K562 (cell line): Measurements from ENCODE around the gene TBL1XR1. TPM values are rescaled to one million over a fixed set of nuclear protein-coding genes. Genes with fewer than 3 reads are reported as not detected.

Experiments used
- GTF2E2 ChIP-seq: fragments of 200-800 bp; sonication (Bioruptor generic); IDR thresholded peaks from 2 replicates; pipeline ENCODE4 v1.6.1; 2016; ENCODE audit warnings: missing genetic modification characterization, missing compliant biosample characterization
- MGA ChIP-seq: fragments of 450-650 bp; IDR thresholded peaks from 2 replicates; pipeline ENCODE4 v1.6.1; 2016; ENCODE audit warnings: mild to moderate bottlenecking, moderate library complexity
- USF2 ChIP-seq: sonication (generic); formaldehyde crosslinking; IDR thresholded peaks from 2 replicates; pipeline ENCODE4 v1.5.0; 2020; ENCODE audit warnings: missing genetic modification reagents
- ZNF583 ChIP-seq: fragments of 250-450 bp; sonication (Bioruptor Pico); IDR thresholded peaks from 2 replicates; pipeline ENCODE4 v1.4.0; 2020
- ZNF589 ChIP-seq: fragments of 200-800 bp; sonication (Bioruptor generic); IDR thresholded peaks from 2 replicates; pipeline ENCODE4 v1.6.1; 2016; ENCODE audit warnings: low read depth, missing genetic modification characterization, missing compliant biosample characterization
- polyA plus RNA-seq, 8 experiments: library from polyadenylated mRNA; depleted of rRNA in 4 of 8; stranded (reverse) in 5 of 8; unstranded in 3 of 8; fragments of >200 nt; fragmentation: Nextera tagmentation in 2 of 8; fragmentation: Illumina TruSeq in 1 of 8; extraction: Ambion mirVana in 2 of 8; extraction: Trizol in 1 of 8; gene quantifications; 2 replicates each; pipeline versions ENCODE4 v1.2.1 to v1.2.3, GENCODE V29; 2011 to 2014; ENCODE audit warnings: inconsistent platforms in 1 of 8, missing spikeins in 1 of 8
- total RNA-seq, 7 experiments: library from RNA; depleted of rRNA in 6 of 7; stranded (reverse); fragments of >200 nt in 6 of 7; fragmentation: Illumina TruSeq in 2 of 7; extraction: Trizol in 2 of 7; gene quantifications; 2 replicates each; pipeline versions ENCODE4 v1.2.1 to v1.2.3, GENCODE V29; 2011 to 2021; ENCODE audit warnings: low replicate concordance in 1 of 7

Gene TBL1XR1
- total and polyA plus RNA-seq, 9 of the 15 experiments (the other 6 are each of a cell fraction or from before 2014, with no cell fraction given): 19.6 to 171 (median 83.3) TPM

DNA sequence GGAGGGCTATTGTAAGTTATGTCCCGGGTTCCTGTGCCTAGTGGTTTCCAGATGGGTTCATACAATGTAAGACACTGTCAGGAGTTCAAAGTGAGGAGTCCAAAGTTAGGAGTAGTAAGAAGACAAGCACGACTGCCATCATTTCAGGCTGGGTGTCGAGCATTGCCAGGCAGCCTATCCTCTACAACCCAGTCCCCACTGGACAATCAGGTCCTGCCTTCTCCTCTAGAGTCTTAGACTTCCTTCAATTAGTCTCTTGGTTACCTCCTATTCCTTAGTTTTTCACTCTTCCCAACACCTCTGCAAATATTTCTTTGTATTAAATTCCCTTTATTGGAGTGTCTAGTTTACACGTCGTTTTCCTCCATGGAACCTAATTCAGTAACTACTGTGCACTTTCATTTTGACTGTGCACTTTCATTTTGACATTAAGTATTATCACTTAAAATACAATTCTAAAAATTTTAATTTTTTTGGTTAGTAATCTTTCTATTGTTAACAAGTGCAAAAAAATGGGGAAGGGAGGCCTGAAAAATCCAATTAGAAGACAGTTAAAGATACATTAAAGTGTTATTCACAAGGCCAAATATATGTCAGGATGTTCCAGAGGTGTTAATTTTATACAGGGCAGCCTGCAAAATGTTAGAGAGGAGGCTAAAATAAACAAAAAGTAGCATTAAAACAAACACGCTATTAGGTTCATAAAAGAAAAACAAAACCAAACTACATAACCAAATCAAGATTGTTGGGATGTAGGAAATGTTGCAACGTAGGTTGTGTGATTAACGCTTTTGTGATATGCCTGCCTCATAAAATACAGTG lies 155.3 kb downstream of the TBL1XR1 start (continued):
- TF ChIP-seq MGA (no peak), USF2 (no peak), GTF2E2 (no peak), ZNF589 (CRISPR knock-in tag) (no peak), ZNF583 (CRISPR knock-in tag) (no peak)
